K562 (cell line): ENCODE measurements around the gene ARMC8. TPM values are rescaled to one million over a fixed set of nuclear protein-coding genes. Genes with fewer than 3 reads are reported as not detected.
A peak's percentile ranks its signal among the peaks of the same experiment; 100 is the strongest.

Experiments
- ATF7 ChIP-seq: fragments of 450-650 bp; IDR thresholded peaks from 2 replicates; pipeline ENCODE4 v1.7.1; 2014; ENCODE audit warnings: mild to moderate bottlenecking, moderate library complexity
- BHLHE40 ChIP-seq: IDR thresholded peaks from 2 replicates; pipeline ENCODE4 v1.6.1; 2011; ENCODE audit warnings: low read length, improper control_type of control experiment
- CEBPB ChIP-seq: fragments of 450-650 bp; IDR thresholded peaks from 2 replicates; pipeline ENCODE4 v1.6.1; 2016; ENCODE audit warnings: missing genetic modification characterization, missing compliant biosample characterization
- DLX4 ChIP-seq: fragments of 250-450 bp; sonication (Bioruptor Pico); IDR thresholded peaks from 2 replicates; pipeline ENCODE4 v1.6.1; 2021; ENCODE audit warnings: mild to moderate bottlenecking
- DMBX1 ChIP-seq: fragments of 250-450 bp; sonication (Bioruptor Pico); IDR thresholded peaks from 2 replicates; pipeline ENCODE4 v1.8.0; 2022; ENCODE audit warnings: inconsistent platforms, mild to moderate bottlenecking, moderate library complexity, borderline replicate concordance
- EHMT2 ChIP-seq: fragments of 450-650 bp; IDR thresholded peaks from 2 replicates; pipeline ENCODE4 v1.6.1; 2018; ENCODE audit warnings: antibody characterized with exemption
- GMEB1 ChIP-seq: fragments of 250-450 bp; sonication (Bioruptor Pico); IDR thresholded peaks from 2 replicates; pipeline ENCODE4 v1.4.0; 2020; ENCODE audit warnings: mild to moderate bottlenecking
- JUND ChIP-seq, 2 experiments: IDR thresholded peaks; 2 replicates in 1 of 2; 3 replicates in 1 of 2; pipeline ENCODE4 v1.6.1; 2011; ENCODE audit warnings: borderline replicate concordance in 2 of 2, low read depth in 2 of 2, low read length in 2 of 2, improper control_type of control experiment in 1 of 2, missing biosample characterization in 1 of 2, missing genetic modification characterization in 1 of 2, missing genetic modification reagents in 1 of 2
- LEF1 ChIP-seq: fragments of 450-650 bp; IDR thresholded peaks from 2 replicates; pipeline ENCODE4 v1.6.1; 2016; ENCODE audit warnings: mild to moderate bottlenecking
- NCOA2 ChIP-seq, 2 experiments: fragments of 450-650 bp; IDR thresholded peaks; 2 replicates each; pipeline ENCODE4 v1.6.1; 2018; ENCODE audit warnings: mild to moderate bottlenecking in 2 of 2, moderate library complexity in 1 of 2; ENCODE audit not compliant: partially characterized antibody in 2 of 2
- RCOR1 ChIP-seq, 2 experiments: IDR thresholded peaks; 2 replicates each; pipeline ENCODE4 v1.6.1; 2012; ENCODE audit warnings: low read depth in 2 of 2, low read length in 2 of 2, borderline replicate concordance in 1 of 2, improper control_type of control experiment in 1 of 2
- RREB1 ChIP-seq: fragments of 250-450 bp; sonication (Bioruptor Pico); IDR thresholded peaks from 2 replicates; pipeline ENCODE4 v1.4.0; 2020
- ZNF41 ChIP-seq: fragments of 250-450 bp; sonication (Bioruptor Pico); conservative IDR thresholded peaks from 2 replicates; pipeline ENCODE4 v1.4.0; 2020; ENCODE audit warnings: mild to moderate bottlenecking
- polyA plus RNA-seq, 8 experiments: library from polyadenylated mRNA; depleted of rRNA in 4 of 8; stranded (reverse) in 5 of 8; unstranded in 3 of 8; fragments of >200 nt; fragmentation: Nextera tagmentation in 2 of 8; fragmentation: Illumina TruSeq in 1 of 8; extraction: Ambion mirVana in 2 of 8; extraction: Trizol in 1 of 8; gene quantifications; 2 replicates each; pipeline versions ENCODE4 v1.2.1 to v1.2.3, GENCODE V29; 2011 to 2014; ENCODE audit warnings: inconsistent platforms in 1 of 8, missing spikeins in 1 of 8
- total RNA-seq, 7 experiments: library from RNA; depleted of rRNA in 6 of 7; stranded (reverse); fragments of >200 nt in 6 of 7; fragmentation: Illumina TruSeq in 2 of 7; extraction: Trizol in 2 of 7; gene quantifications; 2 replicates each; pipeline versions ENCODE4 v1.2.1 to v1.2.3, GENCODE V29; 2011 to 2021; ENCODE audit warnings: low replicate concordance in 1 of 7

The ARMC8 gene
- total and polyA plus RNA-seq, 9 of the 15 experiments (the other 6 are each of a cell fraction or from before 2014, with no cell fraction given), result 22.4 to 76.1 (median 37.3) TPM

- TF ChIP-seq DLX4 (CRISPR knock-in tag) (no peak), LEF1 (no peak), DMBX1 (peak; percentile 58; the same call in 1 of the 2 replicates), BHLHE40 (no peak), EHMT2 (peak; percentile 62; the same call in 1 of the 2 replicates), JUND (IDR thresholded peaks at IDR 0.05; ENCODE audit: borderline replicate concordance, low read depth, low read length) (peak; percentile 66), JUND (tag; IDR thresholded peaks at IDR 0.05; ENCODE audit: borderline replicate concordance, low read depth, low read length) (no peak), GMEB1 (CRISPR knock-in tag) (no peak), RCOR1 (IDR thresholded peaks at IDR 0.05; ENCODE audit: borderline replicate concordance in 1 of 2, low read depth in 2 of 2, low read length in 2 of 2) (peak in 1 of 2 experiments; percentile 80; a peak in 2 of 4 replicates), NCOA2 (IDR thresholded peaks at IDR 0.05; ENCODE audit: partially characterized antibody in 2 of 2) (no peak), ZNF41 (CRISPR knock-in tag) (no peak), ATF7 (peak; percentile 33; the same call in 1 of the 2 replicates), CEBPB (tag) (0 out of 2 replicates have a peak, but pooled peaks have one; percentile 38), RREB1 (CRISPR knock-in tag) (no peak)
These were observed 120.8 kb downstream of the ARMC8 start (continued) for GRCh38 chr3:138307899-138308298.
